HEK293T (cell line): Measurements from ENCODE around the gene DUSP10.

Experiments used
- BHLHE40 ChIP-seq: fragments of 450-650 bp; IDR thresholded peaks from 2 replicates; pipeline ENCODE4 v1.6.1; 2016; ENCODE audit warnings: mild to moderate bottlenecking, moderate library complexity, borderline replicate concordance
- FOXA1 ChIP-seq: fragments of 450-650 bp; IDR thresholded peaks from 2 replicates; pipeline ENCODE4 v1.6.1; 2016; ENCODE audit warnings: mild to moderate bottlenecking
- HDGF ChIP-seq: fragments of 450-650 bp; IDR thresholded peaks from 2 replicates; pipeline ENCODE4 v1.6.1; 2017; ENCODE audit warnings: antibody characterized with exemption, borderline replicate concordance
- NFRKB ChIP-seq: fragments of 450-650 bp; IDR thresholded peaks from 2 replicates; pipeline ENCODE4 v1.6.1; 2016; ENCODE audit warnings: mild to moderate bottlenecking, moderate library complexity
- PKNOX1 ChIP-seq: fragments of 450-650 bp; IDR thresholded peaks from 2 replicates; pipeline ENCODE4 v1.6.1; 2016
- SP1 ChIP-seq: fragments of 450-650 bp; IDR thresholded peaks from 2 replicates; pipeline ENCODE4 v1.6.1; 2017
- SUZ12 ChIP-seq: fragments of 450-650 bp; IDR thresholded peaks from 2 replicates; pipeline ENCODE4 v1.6.1; 2016; ENCODE audit warnings: mild to moderate bottlenecking
- TARDBP ChIP-seq: fragments of 450-650 bp; IDR thresholded peaks from 2 replicates; pipeline ENCODE4 v1.6.1; 2016
- ZNF384 ChIP-seq: fragments of 450-650 bp; IDR thresholded peaks from 2 replicates; pipeline ENCODE4 v1.6.1; 2016

- TF ChIP-seq SUZ12 (no peak), TARDBP (no peak), ZNF384 (no peak), FOXA1 (no peak), PKNOX1 (no peak), HDGF (no peak), BHLHE40 (no peak), NFRKB (no peak), SP1 (no peak)
Observed at GRCh38 chr1:221729771-221730330, 12.0 kb downstream of the DUSP10 start.
